ENCODE results near the gene GRIN3B. TPM values are rescaled to one million over a fixed set of nuclear protein-coding genes. Genes with fewer than 3 reads are reported as not detected.

Gene GRIN3B
- total and polyA plus RNA-seq, 7 donors = 0.04 to 0.14 TPM; not detected in 5

GRCh38 chr19:984165-984967 is 15.9 kb upstream of the GRIN3B start, which contains the start of gene WDR18:
TSS of gene WDR18 (plus strand) at chr19:984345. CDS start at chr19:984354, 9 bp downstream.
- no peaks in the 10 kb centered on the region for H3K27me3 ChIP-seq
- TF ChIP-seq CTCF (IDR thresholded peaks at IDR 0.05) (peak in 1 of 4 experiments; percentile 28), EP300 (IDR thresholded peaks at IDR 0.05) (no peak), POLR2AphosphoS5 (IDR thresholded peaks at IDR 0.05) (peak; percentile 79 to 90 (median 84)), POLR2A (IDR thresholded peaks at IDR 0.05) (peak; percentile 8 to 49)
- peak within 1 kb of the TSS; percentile 76 to 92 (median 84) for H3K4me3 ChIP-seq
- peak within 1 kb of the TSS; percentile 81 to 88 (median 86) for H3K27ac ChIP-seq
- intact Hi-C loops (cut with DNase I) = loop anchor here (5.0 kb wide), 1 partner anchor 217 kb away; no protein-coding TSS in a partner anchor
- WGBS, 2 donors = 1% methylated on average over 78 of the region's 78 CpGs
- peaks cover 0 to 21% (median 5%) of the 10 kb centered on the region in 4 donors for H3K36me3 ChIP-seq
- peaks cover 0 to 29% (median 26%) of the 10 kb centered on the region in 4 donors for H3K4me1 ChIP-seq
- no peaks in the 10 kb centered on the region for H3K9me3 ChIP-seq
- DNase-seq = peak; percentile 97

- Histone ChIP-seq H3K4me1 (peaks cover 0 to 29% (median 26%) of the 10 kb centered on the region in 4 donors), H3K36me3 (peaks cover 0 to 39% (median 18%) of the 10 kb centered on the region in 4 donors), H3K27ac (no peak overlapping the region), H3K27me3 (no peaks in the 10 kb centered on the region), H3K4me3 (no peak overlapping the region), H3K9me3 (no peaks in the 10 kb centered on the region)
- TF ChIP-seq POLR2A (IDR thresholded peaks at IDR 0.05) = no peak
- no peak for TF ChIP-seq POLR2AphosphoS5 (IDR thresholded peaks at IDR 0.05)
- TF ChIP-seq CTCF (IDR thresholded peaks at IDR 0.05) = no peak
- no peak for TF ChIP-seq EP300 (IDR thresholded peaks at IDR 0.05)
- intact Hi-C loops (cut with DNase I) = no loop called here
- no peak for DNase-seq
- 94 to 95% methylated on average over 14 of the region's 14 CpGs for WGBS, 2 donors
Measured at GRCh38 chr19:986083-986482, 14.1 kb upstream of the GRIN3B start.

- H3K4me3 ChIP-seq = no peak overlapping the region
- WGBS, 2 donors = 85 to 87% methylated on average over 14 of the region's 14 CpGs
- H3K4me1 ChIP-seq = peaks cover 0 to 21% (median 18%) of the 10 kb centered on the region in 4 donors
- H3K9me3 ChIP-seq = no peaks in the 10 kb centered on the region
- no peak for DNase-seq
- no peaks in the 10 kb centered on the region for H3K27me3 ChIP-seq
- intact Hi-C loops (cut with DNase I) = no loop called here
- TF ChIP-seq EP300 (IDR thresholded peaks at IDR 0.05) (no peak), POLR2A (IDR thresholded peaks at IDR 0.05) (no peak), CTCF (IDR thresholded peaks at IDR 0.05) (no peak), POLR2AphosphoS5 (IDR thresholded peaks at IDR 0.05) (no peak)
- H3K36me3 ChIP-seq = peaks cover 0 to 53% (median 19%) of the 10 kb centered on the region in 4 donors
- H3K27ac ChIP-seq = no peak overlapping the region
Measured at GRCh38 chr19:988081-988480, 12.1 kb upstream of the GRIN3B start.

- TF ChIP-seq CTCF (IDR thresholded peaks at IDR 0.05) (no peak), POLR2AphosphoS5 (IDR thresholded peaks at IDR 0.05) (no peak), EP300 (IDR thresholded peaks at IDR 0.05) (no peak), POLR2A (IDR thresholded peaks at IDR 0.05) (no peak)
- DNase-seq = no peak
Measured at GRCh38 chr19:988510-988909, 11.7 kb upstream of the GRIN3B start.

More at GRCh38 chr19:988510-988909, 11.7 kb upstream of the GRIN3B start:
- 91 to 93% methylated on average over 15 of the region's 15 CpGs for WGBS, 2 donors
- H3K4me3 ChIP-seq = no peak overlapping the region
- no peaks in the 10 kb centered on the region for H3K9me3 ChIP-seq
- no peaks in the 10 kb centered on the region for H3K27me3 ChIP-seq
- intact Hi-C loops (cut with DNase I) = no loop called here
- no peak overlapping the region for H3K27ac ChIP-seq
- peaks cover 0 to 17% (median 15%) of the 10 kb centered on the region in 4 donors for H3K4me1 ChIP-seq
- H3K36me3 ChIP-seq = peaks cover 0 to 57% (median 19%) of the 10 kb centered on the region in 4 donors

All from sigmoid colon (tissue), 7 donors.